ENCODE results near the gene DNLZ. TPM values are rescaled to one million over a fixed set of nuclear protein-coding genes. Genes with fewer than 3 reads are reported as not detected.
A peak's percentile ranks its signal among the peaks of the same experiment; 100 is the strongest.

The DNLZ gene
- total and polyA plus RNA-seq, 7 donors: 8.2 to 40.7 (median 18.7) TPM

GRCh38 chr9:136357202-136357725 is 6.3 kb downstream of the DNLZ start:
- Histone ChIP-seq H3K4me1 (no peaks in the 10 kb centered on the region), H3K4me3 (no peak overlapping the region), H3K27ac (no peak overlapping the region), H3K9me3 (no peaks in the 10 kb centered on the region), H3K27me3 (ENCODE audit: insufficient read depth in 3 of 3, low read length in 2 of 3) (no peaks in the 10 kb centered on the region), H3K36me3 (ENCODE audit: insufficient read depth in 1 of 2, low read depth in 1 of 2) (peaks cover 0 to 6% of the 10 kb centered on the region in 2 donors)
- ATAC-seq: no peak
- intact Hi-C loops (cut with DNase I): no loop called here
- TF ChIP-seq, protein P1, sequence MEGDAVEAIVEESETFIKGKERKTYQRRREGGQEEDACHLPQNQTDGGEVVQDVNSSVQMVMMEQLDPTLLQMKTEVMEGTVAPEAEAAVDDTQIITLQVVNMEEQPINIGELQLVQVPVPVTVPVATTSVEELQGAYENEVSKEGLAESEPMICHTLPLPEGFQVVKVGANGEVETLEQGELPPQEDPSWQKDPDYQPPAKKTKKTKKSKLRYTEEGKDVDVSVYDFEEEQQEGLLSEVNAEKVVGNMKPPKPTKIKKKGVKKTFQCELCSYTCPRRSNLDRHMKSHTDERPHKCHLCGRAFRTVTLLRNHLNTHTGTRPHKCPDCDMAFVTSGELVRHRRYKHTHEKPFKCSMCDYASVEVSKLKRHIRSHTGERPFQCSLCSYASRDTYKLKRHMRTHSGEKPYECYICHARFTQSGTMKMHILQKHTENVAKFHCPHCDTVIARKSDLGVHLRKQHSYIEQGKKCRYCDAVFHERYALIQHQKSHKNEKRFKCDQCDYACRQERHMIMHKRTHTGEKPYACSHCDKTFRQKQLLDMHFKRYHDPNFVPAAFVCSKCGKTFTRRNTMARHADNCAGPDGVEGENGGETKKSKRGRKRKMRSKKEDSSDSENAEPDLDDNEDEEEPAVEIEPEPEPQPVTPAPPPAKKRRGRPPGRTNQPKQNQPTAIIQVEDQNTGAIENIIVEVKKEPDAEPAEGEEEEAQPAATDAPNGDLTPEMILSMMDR (IDR thresholded peaks at IDR 0.05): no peak
- 82 to 86% (median 85%) methylated on average over 22 of the region's 22 CpGs for WGBS, 3 donors
- no peak for DNase-seq

GRCh38 chr9:136355616-136356557 is 7.7 kb downstream of the DNLZ start:
- no peak for DNase-seq
- H3K4me3 ChIP-seq: no peak overlapping the region

GRCh38 chr9:136354592-136355085 is 8.9 kb downstream of the DNLZ start:
- peaks cover 0 to 6% of the 10 kb centered on the region in 2 donors for H3K36me3 ChIP-seq (ENCODE audit: insufficient read depth in 1 of 2, low read depth in 1 of 2)
- no peaks in the 10 kb centered on the region for H3K4me1 ChIP-seq
- no peaks in the 10 kb centered on the region for H3K9me3 ChIP-seq
- H3K27me3 ChIP-seq (ENCODE audit: insufficient read depth in 3 of 3, low read length in 2 of 3): peaks cover 0 to 10% (median 0%) of the 10 kb centered on the region in 3 donors
- ATAC-seq (peak in 3 of 4 donors; percentile 20 to 36 (median 22)), DNase-seq (no peak)
- H3K4me3 ChIP-seq: no peak overlapping the region
- 48 to 53% (median 50%) methylated on average over 13 to 17 of the region's 17 CpGs for WGBS, 3 donors
- H3K27ac ChIP-seq: no peak overlapping the region
- TF ChIP-seq, protein P1 (IDR thresholded peaks at IDR 0.05): no peak
- intact Hi-C loops (cut with DNase I): no loop called here

More at GRCh38 chr9:136355616-136356557, 7.7 kb downstream of the DNLZ start:
- H3K27ac ChIP-seq: no peak overlapping the region
- ATAC-seq: no peak
- intact Hi-C loops (cut with DNase I): no loop called here
- TF ChIP-seq, protein P1 (IDR thresholded peaks at IDR 0.05): no peak
- no peaks in the 10 kb centered on the region for H3K4me1 ChIP-seq
- WGBS, 3 donors: 72 to 78% (median 73%) methylated on average over 49 to 54 of the region's 54 CpGs
- H3K36me3 ChIP-seq (ENCODE audit: insufficient read depth in 1 of 2, low read depth in 1 of 2): peaks cover 0 to 6% of the 10 kb centered on the region in 2 donors
- no peaks in the 10 kb centered on the region for H3K27me3 ChIP-seq (ENCODE audit: insufficient read depth in 3 of 3, low read length in 2 of 3)
- no peaks in the 10 kb centered on the region for H3K9me3 ChIP-seq

DNA sequence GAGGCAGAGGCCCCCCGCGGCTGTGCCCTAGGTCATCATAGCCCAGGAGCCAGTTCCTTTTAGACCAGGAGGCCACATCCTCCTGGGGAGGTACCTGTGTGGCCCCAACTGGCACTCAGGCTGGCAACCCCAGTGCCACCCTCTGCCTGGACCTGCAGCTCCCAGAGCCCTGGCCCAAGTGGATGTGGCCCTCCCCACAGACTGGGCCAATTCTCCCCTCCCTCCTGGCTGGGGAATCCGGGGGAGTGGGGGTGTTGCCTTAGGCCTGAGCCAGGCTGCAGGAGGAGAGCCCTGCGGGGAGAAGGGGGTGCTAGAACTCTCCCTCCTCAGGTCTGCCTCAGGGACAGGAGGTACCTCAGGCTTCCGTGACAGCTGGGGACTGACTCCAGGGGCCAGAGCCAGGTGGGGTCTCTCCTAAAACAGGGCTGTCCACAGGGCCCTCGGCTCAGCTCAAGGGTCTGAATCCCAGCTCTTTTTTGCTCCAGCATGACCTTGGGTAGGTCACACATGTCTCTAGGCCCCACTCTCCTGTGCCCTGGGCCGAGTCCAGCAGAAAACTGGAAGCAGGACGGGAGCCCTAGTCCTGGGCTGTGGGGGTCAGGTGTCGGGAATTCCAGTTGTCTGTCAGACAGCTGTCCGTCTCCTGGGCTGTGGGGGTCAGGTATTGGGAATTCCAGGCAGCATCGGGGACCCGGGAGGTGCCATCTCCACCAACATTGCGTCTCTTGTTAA is 9.6 kb downstream of the DNLZ start:
- no peak overlapping the region for H3K4me3 ChIP-seq
- H3K27ac ChIP-seq: no peak overlapping the region
- TF ChIP-seq, protein P1 (IDR thresholded peaks at IDR 0.05): no peak
- intact Hi-C loops (cut with DNase I): no loop called here
- H3K9me3 ChIP-seq: no peaks in the 10 kb centered on the region
- WGBS, 3 donors: 56 to 73% (median 65%) methylated on average over 11 to 13 of the region's 13 CpGs
- ATAC-seq: no peak
- no peaks in the 10 kb centered on the region for H3K4me1 ChIP-seq
- DNase-seq: no peak
- H3K27me3 ChIP-seq (ENCODE audit: insufficient read depth in 3 of 3, low read length in 2 of 3): peaks cover 0 to 16% (median under 1%) of the 10 kb centered on the region in 3 donors
- H3K36me3 ChIP-seq (ENCODE audit: insufficient read depth in 1 of 2, low read depth in 1 of 2): no peaks in the 10 kb centered on the region
